Dermis microvascular lymphatic vessel endothelial cell (primary cell): ENCODE measurements around the gene ARMC3. TPM values are rescaled to one million over a fixed set of nuclear protein-coding genes. Genes with fewer than 3 reads are reported as not detected.
A peak's percentile ranks its signal among the peaks of the same experiment; 100 is the strongest.
"Not testable (repeated sequence)": the region's sequence is repeated elsewhere in the genome, so short reads cannot be mapped to it uniquely, and the experiment has no call there.

Experiments
- DNase-seq, 2 donors: peaks; one replicate each; pipeline versions ENCODE4 v3.0.0 to v3.0.0-alpha.2; 2010; ENCODE audit warnings: low read depth in 2 of 2
- total RNA-seq: library from RNA; depleted of rRNA; stranded (reverse); fragments of >200 nt; gene quantifications from 2 replicates; pipeline ENCODE4 v1.2.1, GENCODE V29; 2014

ARMC3 gene
- total RNA-seq, 1 donor from 2014 or later = not detected

GRCh38 chr10:23040002-23040401 is 112.1 kb downstream of the ARMC3 start:
- DNase-seq = no peak

- DNase-seq = no peak
These were observed 118.2 kb downstream of the ARMC3 start for GRCh38 chr10:23046027-23046426.

- no peak for DNase-seq
These were observed 119.6 kb downstream of the ARMC3 start for GRCh38 chr10:23047201-23048050.

GRCh38 chr10:23048191-23048590 is 120.3 kb downstream of the ARMC3 start:
- no peak for DNase-seq

GRCh38 chr10:23051278-23051677 is 123.4 kb downstream of the ARMC3 start:
- DNase-seq = no peak

GRCh38 chr10:23051855-23052331 is 124.0 kb downstream of the ARMC3 start:
- no peak for DNase-seq

GRCh38 chr10:23053036-23053435 is 125.2 kb downstream of the ARMC3 start:
- no peak for DNase-seq

- no peak for DNase-seq
These were observed 127.8 kb downstream of the ARMC3 start for GRCh38 chr10:23055424-23056185.

- no peak for DNase-seq
These were observed 128.3 kb downstream of the ARMC3 start for GRCh38 chr10:23056186-23056579.

- DNase-seq = no peak
These were observed 130.5 kb downstream of the ARMC3 start for GRCh38 chr10:23058366-23058765.

GRCh38 chr10:23060918-23061317 is 133.1 kb downstream of the ARMC3 start:
- no peak for DNase-seq

GRCh38 chr10:23063045-23063972 is 135.5 kb downstream of the ARMC3 start:
- DNase-seq = no peak

GRCh38 chr10:23063973-23064812 is 136.3 kb downstream of the ARMC3 start:
- no peak for DNase-seq

GRCh38 chr10:23064813-23065114 is 136.9 kb downstream of the ARMC3 start:
- not testable (repeated sequence) for DNase-seq

- peak; percentile 48 to 57 for DNase-seq
These were observed 137.5 kb downstream of the ARMC3 start for GRCh38 chr10:23065181-23065948.

GRCh38 chr10:23067337-23067736 is 139.5 kb downstream of the ARMC3 start:
- DNase-seq = no peak

- peak; percentile 24 to 72 for DNase-seq
These were observed 140.3 kb downstream of the ARMC3 start for GRCh38 chr10:23067939-23068775.

- DNase-seq = no peak
These were observed 141.4 kb downstream of the ARMC3 start for GRCh38 chr10:23069019-23069815.
